ENCODE measurements around the gene RAD51AP1.

DNA sequence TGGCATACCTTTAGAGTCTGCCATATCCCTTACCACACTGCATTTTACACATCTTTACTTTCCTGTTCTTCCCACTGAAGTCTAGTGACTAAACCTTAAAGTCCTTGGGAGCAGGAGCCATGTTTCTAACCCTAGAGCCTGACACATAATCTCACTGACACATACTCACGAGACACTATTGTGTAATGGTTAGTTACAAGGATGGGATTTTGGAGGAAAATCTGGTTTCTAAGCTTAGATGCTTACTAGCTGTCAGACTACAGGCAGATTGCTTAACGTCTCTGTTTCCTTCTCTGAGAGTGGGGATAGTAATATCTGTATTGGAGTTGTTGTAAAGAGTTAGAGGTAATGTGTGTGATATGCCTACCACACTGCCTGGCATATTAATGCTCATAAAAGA, 17.1 kb downstream of the RAD51AP1 start:
- TF ChIP-seq POLR2A (IDR thresholded peaks at IDR 0.05; ENCODE audit: low read depth, low read length) (no peak), POLR2AphosphoS5 (IDR thresholded peaks at IDR 0.05; ENCODE audit: low read depth, low read length) (no peak), SPI1 (IDR thresholded peaks at IDR 0.05; ENCODE audit: low read depth, low read length) (no peak)
